ENCODE results near the gene OTUD5.

Gene OTUD5

GRCh38 chrX:48974033-48974432 lies 16.6 kb upstream of the OTUD5 start:
- no peak for DNase-seq (ENCODE audit: low read depth)
- no peak overlapping the region for H3K4me3 ChIP-seq (ENCODE audit: low read depth, low read length)

DNA sequence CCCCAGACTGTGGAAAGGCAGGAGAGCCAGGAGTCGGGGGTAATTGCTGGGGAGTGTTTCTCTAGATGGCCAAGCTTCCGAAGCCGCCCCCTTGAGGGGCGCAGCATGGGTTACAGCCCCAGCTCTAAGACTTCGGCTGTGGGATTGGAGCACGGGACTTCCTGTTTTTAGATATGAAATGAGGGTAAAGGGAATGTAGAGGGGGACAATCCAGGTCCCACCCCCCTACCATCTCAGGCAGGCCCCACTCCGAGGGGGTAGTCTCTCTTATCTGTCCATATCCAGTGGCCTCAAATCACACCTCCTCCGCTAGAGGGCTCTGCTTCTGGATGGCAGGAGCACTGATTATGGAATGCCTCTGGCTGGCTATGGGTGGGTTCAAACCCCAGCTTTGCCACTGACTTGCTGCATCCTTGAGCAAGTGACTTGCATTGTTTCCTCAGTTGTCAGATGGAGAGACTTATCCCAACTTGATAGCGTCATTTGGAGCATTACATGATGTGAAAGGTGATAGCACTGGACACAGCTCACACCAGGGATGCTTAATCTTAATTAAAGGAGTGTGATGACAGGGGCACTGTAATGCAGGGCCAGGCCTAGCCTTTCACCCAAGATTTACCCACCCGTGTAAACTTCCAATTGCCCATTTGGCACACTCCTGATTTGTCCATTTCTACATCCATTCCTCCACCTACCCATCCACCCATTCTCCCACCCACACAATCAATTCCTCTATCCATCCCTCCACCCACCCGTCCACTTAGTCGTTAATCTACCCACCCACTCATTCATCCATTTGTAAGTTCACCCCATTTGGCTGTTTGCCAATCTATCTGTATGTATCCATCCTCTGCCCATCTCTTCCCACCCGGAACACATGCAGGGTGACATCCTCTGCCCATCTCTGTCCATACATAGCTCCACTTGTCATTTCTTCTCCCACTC lies 15.1 kb upstream of the OTUD5 start:
- DNase-seq (ENCODE audit: low read depth), result no peak
- peak overlapping the region; percentile 52 for H3K4me3 ChIP-seq (ENCODE audit: low read depth, low read length)

- DNase-seq (ENCODE audit: low read depth), result peak; percentile 39
- peak within 1 kb of the TSS; percentile 52 for H3K4me3 ChIP-seq (ENCODE audit: low read depth, low read length)
These were observed 14.1 kb upstream of the OTUD5 start, which contains the start of gene KCND1 for GRCh38 chrX:48971249-48972219. Gene KCND1 (minus strand): TSS chrX:48971844. CDS start chrX:48970271, 1,573 bp downstream.

- no peak for DNase-seq (ENCODE audit: low read depth)
- no peak overlapping the region for H3K4me3 ChIP-seq (ENCODE audit: low read depth, low read length)
These were observed 12.1 kb upstream of the OTUD5 start for GRCh38 chrX:48969471-48969870.

- no peak for DNase-seq (ENCODE audit: low read depth)
- H3K4me3 ChIP-seq (ENCODE audit: low read depth, low read length), result no peak overlapping the region
These were observed 11.0 kb upstream of the OTUD5 start for GRCh38 chrX:48968377-48968776.

- DNase-seq (ENCODE audit: low read depth), result no peak
These were observed 9.6 kb upstream of the OTUD5 start for GRCh38 chrX:48966796-48967579.

GRCh38 chrX:48965959-48966358 lies 8.6 kb upstream of the OTUD5 start:
- H3K4me3 ChIP-seq (ENCODE audit: low read depth, low read length), result no peak overlapping the region
- DNase-seq (ENCODE audit: low read depth), result no peak

More at GRCh38 chrX:48966796-48967579, 9.6 kb upstream of the OTUD5 start:
- H3K4me3 ChIP-seq (ENCODE audit: low read depth, low read length), result no peak overlapping the region

DNA sequence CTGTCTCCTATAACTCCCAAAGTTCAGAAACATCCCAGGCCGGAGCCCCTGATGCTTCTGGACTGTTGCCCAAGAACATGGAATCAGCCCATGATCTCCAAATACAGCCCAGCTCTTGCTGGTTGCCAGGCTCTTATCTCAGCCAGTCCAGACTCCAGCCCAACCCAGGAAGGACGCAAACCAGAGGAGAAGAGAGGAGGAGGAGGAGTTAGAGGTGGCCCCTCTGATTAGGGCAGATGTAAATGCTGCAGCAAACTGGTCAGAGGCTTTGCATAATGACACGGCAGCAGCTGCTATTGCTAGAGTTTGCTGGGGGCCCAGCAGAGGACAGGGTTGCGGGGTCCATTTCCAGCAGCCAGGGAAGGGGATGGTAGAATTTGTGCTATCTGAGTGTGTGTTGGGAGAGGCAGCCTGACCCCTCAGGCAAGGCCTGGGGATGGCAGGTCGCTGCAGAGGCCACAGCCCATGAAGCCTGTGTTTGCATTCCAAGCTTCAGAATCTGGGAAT lies 4.2 kb upstream of the OTUD5 start:
- H3K4me3 ChIP-seq (ENCODE audit: low read depth, low read length), result no peak overlapping the region
- DNase-seq (ENCODE audit: low read depth), result no peak

- DNase-seq (ENCODE audit: low read depth), result no peak
- no peak overlapping the region for H3K4me3 ChIP-seq (ENCODE audit: low read depth, low read length)
These were observed 2.9 kb upstream of the OTUD5 start for GRCh38 chrX:48960291-48960690.

- no peak for DNase-seq (ENCODE audit: low read depth)
- peak overlapping the region; percentile 51 for H3K4me3 ChIP-seq (ENCODE audit: low read depth, low read length)
These were observed 1.3 kb upstream of the OTUD5 start for GRCh38 chrX:48958635-48959094.

GRCh38 chrX:48957827-48958634 lies 624 bp upstream of the OTUD5 start:
- peak overlapping the region; percentile 51 for H3K4me3 ChIP-seq (ENCODE audit: low read depth, low read length)
- peak; percentile 94 for DNase-seq (ENCODE audit: low read depth)

GRCh38 chrX:48956728-48957414 lies 536 bp downstream of the OTUD5 start:
- no peak for DNase-seq (ENCODE audit: low read depth)

DNA sequence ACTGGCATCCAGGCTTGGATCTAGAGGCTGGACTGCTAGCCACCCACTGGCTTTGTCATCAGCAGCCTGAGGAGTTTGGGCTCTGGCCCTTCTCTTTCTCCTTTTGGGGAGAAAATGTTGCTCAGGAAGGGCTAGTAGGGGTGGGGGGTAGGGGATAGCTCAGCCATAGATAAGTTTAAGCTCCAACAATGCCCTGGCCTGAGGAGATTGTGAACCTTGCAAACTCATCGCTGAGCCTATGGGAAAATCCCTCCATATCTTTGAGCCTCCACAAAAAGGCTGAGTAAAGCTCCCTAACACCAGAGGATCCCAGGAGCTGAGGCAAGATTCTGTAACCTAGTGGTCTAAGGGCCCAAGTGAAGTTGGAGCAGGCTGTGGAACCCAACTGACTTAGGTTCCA lies 8.8 kb downstream of the OTUD5 start:
- DNase-seq (ENCODE audit: low read depth), result no peak
- no peak overlapping the region for H3K4me3 ChIP-seq (ENCODE audit: low read depth, low read length)

More at GRCh38 chrX:48956728-48957414, 536 bp downstream of the OTUD5 start:
- peak overlapping the region; percentile 51 for H3K4me3 ChIP-seq (ENCODE audit: low read depth, low read length)

- no peak for DNase-seq (ENCODE audit: low read depth)
- no peak overlapping the region for H3K4me3 ChIP-seq (ENCODE audit: low read depth, low read length)
These were observed 11.7 kb downstream of the OTUD5 start for GRCh38 chrX:48945517-48946348.

- no peak overlapping the region for H3K4me3 ChIP-seq (ENCODE audit: low read depth, low read length)
- no peak for DNase-seq (ENCODE audit: low read depth)
These were observed 14.5 kb downstream of the OTUD5 start for GRCh38 chrX:48942895-48943294.

DNA sequence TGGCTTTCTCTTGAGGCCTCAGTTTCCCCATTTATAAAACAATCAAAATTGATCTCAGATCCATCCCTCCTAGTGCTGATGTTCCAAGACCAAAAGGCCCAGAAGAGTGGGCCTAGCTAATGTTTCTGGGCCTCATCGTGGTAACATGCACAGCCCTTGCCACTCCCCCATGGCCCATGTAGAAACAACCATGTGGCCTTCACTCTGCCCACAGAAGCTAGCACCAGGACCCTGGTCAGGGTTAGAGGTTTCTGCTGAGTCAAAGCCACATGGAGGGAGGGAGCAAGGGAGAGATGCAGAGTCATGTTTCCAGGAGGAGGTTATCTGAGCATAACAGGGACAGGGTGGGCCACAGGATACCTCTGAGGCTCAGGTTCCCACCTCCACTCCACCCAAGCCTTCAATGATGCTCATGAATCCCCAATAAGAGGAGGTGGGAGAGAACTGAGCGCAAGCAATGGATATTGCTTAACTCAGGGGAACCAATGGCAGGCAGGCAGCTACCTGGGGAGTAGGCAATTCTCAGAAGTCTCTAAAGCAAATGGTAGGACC lies 16.9 kb downstream of the OTUD5 start:
- no peak for DNase-seq (ENCODE audit: low read depth)
- H3K4me3 ChIP-seq (ENCODE audit: low read depth, low read length), result no peak overlapping the region
